Prostate gland (tissue), 2 donors: ENCODE data around the gene MBLAC1. TPM values are rescaled to one million over a fixed set of nuclear protein-coding genes. Genes with fewer than 3 reads are reported as not detected.

Experiments used
- DNase-seq: peaks from one replicate; pipeline ENCODE4 v3.0.0-alpha.2; 2019; ENCODE audit warnings: low spot score
- H3K27ac ChIP-seq, 2 donors: fragments of 200-600 bp; sonication (generic); 2 replicates each; pipeline ENCODE4 v1.5.1; 2017 to 2019
- H3K27me3 ChIP-seq: fragments of 200-600 bp; sonication (generic); replicated peaks from 2 replicates; pipeline ENCODE4 v1.5.1; 2019; ENCODE audit not compliant: insufficient read depth
- H3K36me3 ChIP-seq, 2 donors: fragments of 200-600 bp; sonication (generic); 1 replicate in 1 of 2; 2 replicates in 1 of 2; pipeline versions ENCODE4 v1.5.1 to v1.8.1; 2017 to 2019
- H3K4me1 ChIP-seq: fragments of 200-600 bp; sonication (generic); replicated peaks from 2 replicates; pipeline ENCODE4 v1.5.1; 2019
- H3K4me3 ChIP-seq, 2 donors: fragments of 200-600 bp; sonication (generic); 2 replicates each; pipeline ENCODE4 v1.5.1; 2017 to 2019
- H3K9me3 ChIP-seq: fragments of 200-600 bp; sonication (generic); 2 replicates; pipeline ENCODE4 v1.5.1; 2017
- POLR2A ChIP-seq: fragments of 450-650 bp; IDR thresholded peaks from one replicate; pipeline ENCODE4 v1.6.1; 2016; ENCODE audit warnings: antibody characterized with exemption, mild to moderate bottlenecking
- POLR2AphosphoS5 ChIP-seq: sonication (generic); formaldehyde crosslinking; IDR thresholded peaks from one replicate; pipeline ENCODE4 v1.6.1; 2017; ENCODE audit warnings: antibody characterized with exemption
- WGBS: methylation state at CpG from one replicate; pipeline ENCODE4 v1.1.5; 2018; 5-methylcytosine and 5-hydroxymethylcytosine counted together
- intact Hi-C: fragments of 100-400 bp; cut with DNase I; formaldehyde crosslinking; loops from one replicate; pipeline ENCODE4 v1.14.2; 2022
- total RNA-seq, 2 donors: library from RNA; depleted of rRNA; stranded (reverse); fragments of >200 nt; gene quantifications; one replicate each; pipeline ENCODE4 v1.1.0, GENCODE V29; 2016
- TF ChIP-seq, protein P1 (sequence below), 4 experiments: fragments of 200-600 bp in 2 of 4; fragments of 450-650 bp in 2 of 4; sonication (generic) in 2 of 4; IDR thresholded peaks; 1 replicate in 3 of 4; 2 replicates in 1 of 4; pipeline ENCODE4 v1.5.1; 2016 to 2019; ENCODE audit warnings: antibody characterized with exemption in 4 of 4, mild to moderate bottlenecking in 2 of 4, moderate library complexity in 2 of 4

Gene MBLAC1
- total RNA-seq, 2 donors from 2014 or later: 4.4 to 6.1 TPM

DNA sequence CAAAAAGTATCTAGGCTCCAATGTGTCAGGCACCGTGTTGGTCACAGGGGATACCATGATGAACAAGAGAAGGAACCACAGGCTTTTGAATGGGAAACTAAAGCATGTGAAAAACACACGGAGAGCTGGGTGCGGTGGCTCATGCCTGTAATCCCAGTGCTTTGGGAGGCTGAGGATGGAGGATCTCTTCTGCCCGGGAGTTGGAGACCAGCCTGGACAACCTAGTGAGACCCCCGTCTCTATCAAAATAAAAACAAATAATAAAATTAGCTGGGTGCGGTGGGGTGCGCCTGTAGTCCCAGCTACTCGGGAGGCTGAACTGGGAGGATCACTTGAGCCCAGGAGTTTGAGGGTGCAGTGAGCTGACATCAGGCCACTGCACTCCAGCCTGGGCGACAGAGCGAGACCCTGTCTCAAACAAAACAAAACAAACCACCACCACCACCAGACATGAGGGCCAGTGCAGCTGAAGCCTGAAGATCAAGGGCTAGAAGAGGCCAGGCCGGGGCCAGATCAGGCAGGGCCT lies 38.6 kb upstream of the MBLAC1 start:
- DNase-seq: no peak
- intact Hi-C loops: loop anchor here (5.0 kb wide), 1 partner anchor 39 kb away; the partner anchor contains the start of gene MBLAC1
- WGBS: 74% methylated on average over 11 of the region's 11 CpGs
- Histone ChIP-seq H3K36me3 (peaks cover 0 to 23% of the 10 kb centered on the region in 2 donors), H3K9me3 (no peaks in the 10 kb centered on the region), H3K4me3 (peak overlapping the region; percentile 87 to 94), H3K27me3 (no peaks in the 10 kb centered on the region), H3K27ac (peak overlapping the region; percentile 83 to 86), H3K4me1 (peaks cover 4% of the 10 kb centered on the region)
- TF ChIP-seq POLR2A: no peak
- TF ChIP-seq, protein P1, sequence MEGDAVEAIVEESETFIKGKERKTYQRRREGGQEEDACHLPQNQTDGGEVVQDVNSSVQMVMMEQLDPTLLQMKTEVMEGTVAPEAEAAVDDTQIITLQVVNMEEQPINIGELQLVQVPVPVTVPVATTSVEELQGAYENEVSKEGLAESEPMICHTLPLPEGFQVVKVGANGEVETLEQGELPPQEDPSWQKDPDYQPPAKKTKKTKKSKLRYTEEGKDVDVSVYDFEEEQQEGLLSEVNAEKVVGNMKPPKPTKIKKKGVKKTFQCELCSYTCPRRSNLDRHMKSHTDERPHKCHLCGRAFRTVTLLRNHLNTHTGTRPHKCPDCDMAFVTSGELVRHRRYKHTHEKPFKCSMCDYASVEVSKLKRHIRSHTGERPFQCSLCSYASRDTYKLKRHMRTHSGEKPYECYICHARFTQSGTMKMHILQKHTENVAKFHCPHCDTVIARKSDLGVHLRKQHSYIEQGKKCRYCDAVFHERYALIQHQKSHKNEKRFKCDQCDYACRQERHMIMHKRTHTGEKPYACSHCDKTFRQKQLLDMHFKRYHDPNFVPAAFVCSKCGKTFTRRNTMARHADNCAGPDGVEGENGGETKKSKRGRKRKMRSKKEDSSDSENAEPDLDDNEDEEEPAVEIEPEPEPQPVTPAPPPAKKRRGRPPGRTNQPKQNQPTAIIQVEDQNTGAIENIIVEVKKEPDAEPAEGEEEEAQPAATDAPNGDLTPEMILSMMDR (IDR thresholded peaks at IDR 0.05): no peak
- TF ChIP-seq POLR2AphosphoS5: no peak

DNA sequence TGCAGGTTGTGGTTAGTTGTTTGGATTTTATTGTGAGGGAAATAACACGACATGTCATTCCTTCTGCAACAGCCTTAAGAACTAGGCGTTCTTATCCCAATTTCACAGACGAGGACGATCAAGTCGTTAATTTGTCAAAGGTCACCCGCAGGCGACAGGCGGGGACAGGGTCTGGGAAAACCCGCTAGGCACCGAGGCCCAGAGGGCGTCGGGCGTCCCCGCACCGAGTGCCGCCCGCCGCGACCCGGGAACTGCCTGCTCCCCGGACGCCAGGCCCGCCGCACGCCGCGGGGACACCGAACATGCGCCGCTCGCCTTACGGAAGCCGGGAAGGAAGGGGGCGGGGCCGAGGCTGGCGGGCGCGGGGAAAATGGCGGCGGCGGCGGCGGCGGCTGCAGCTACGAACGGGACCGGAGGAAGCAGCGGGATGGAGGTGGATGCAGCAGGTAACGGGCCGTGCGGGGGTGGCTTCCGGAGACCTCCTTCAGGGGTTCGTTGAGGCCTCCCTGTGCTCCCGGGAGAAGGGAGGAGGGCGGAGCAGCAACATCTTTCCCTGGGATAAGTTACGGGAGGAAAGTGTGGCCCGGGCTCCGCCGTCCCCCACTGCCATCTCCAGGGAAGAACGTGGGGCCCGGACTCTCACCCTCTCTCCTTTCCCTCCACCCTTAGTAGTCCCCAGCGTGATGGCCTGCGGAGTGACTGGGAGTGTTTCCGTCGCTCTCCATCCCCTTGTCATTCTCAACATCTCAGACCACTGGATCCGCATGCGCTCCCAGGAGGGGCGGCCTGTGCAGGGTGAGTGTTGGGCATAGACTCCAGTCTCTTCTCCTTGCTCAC lies 37.9 kb upstream of the MBLAC1 start, which contains the start of gene COPS6:
COPS6 (plus strand) TSS at position 349 of the 837 bp plus-strand sequence; CDS start at position 371, 22 bp downstream.
- intact Hi-C loops: loop anchor here (5.0 kb wide), 1 partner anchor 38 kb away; the partner anchor contains the start of gene MBLAC1
- WGBS: under 1% methylated on average over 67 of the region's 68 CpGs
- DNase-seq: peak; percentile 72
- peak within 1 kb of the TSS; percentile 87 to 94 for H3K4me3 ChIP-seq
- no peaks in the 10 kb centered on the region for H3K9me3 ChIP-seq
- TF ChIP-seq POLR2AphosphoS5: peak; percentile 89
- TF ChIP-seq, protein P1 (IDR thresholded peaks at IDR 0.05): peak in 2 of 4 experiments; percentile 3 to 31
- TF ChIP-seq POLR2A: no peak
- peaks cover 0 to 27% of the 10 kb centered on the region in 2 donors for H3K36me3 ChIP-seq
- peak within 1 kb of the TSS; percentile 83 to 86 for H3K27ac ChIP-seq
- peaks cover 4% of the 10 kb centered on the region for H3K4me1 ChIP-seq
- no peaks in the 10 kb centered on the region for H3K27me3 ChIP-seq

DNA sequence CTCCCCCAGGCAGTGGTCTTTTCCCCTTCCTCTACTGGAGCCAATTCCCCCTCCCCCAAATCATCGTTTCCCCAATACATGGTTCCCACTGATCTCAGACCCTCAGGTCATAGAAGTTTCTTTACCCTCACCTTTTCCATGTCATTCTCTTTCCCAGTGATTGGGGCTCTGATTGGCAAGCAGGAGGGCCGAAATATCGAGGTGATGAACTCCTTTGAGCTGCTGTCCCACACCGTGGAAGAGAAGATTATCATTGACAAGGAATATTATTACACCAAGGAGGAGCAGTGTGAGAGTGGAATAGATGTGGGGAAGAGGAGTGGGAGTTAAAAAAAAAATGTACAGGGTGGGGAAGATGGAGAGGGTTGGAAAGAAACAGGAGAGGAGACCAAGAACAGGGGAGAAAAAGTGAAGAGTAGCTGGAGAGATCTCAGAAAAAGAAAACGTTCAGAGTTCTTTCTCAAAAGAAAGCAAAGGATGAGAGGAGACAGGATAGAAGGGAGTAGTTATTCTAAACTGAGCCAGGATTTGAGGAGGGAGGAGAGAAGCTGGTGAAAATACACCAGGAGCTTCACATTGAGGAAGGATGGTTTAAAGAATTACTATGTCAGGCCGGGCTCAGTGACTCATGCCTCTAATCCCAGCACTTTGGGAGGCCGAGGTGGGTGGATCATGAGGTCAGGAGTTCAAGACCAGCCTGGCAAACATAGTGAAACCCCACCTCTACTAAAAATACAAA lies 37.1 kb upstream of the MBLAC1 start:
- Histone ChIP-seq H3K9me3 (no peaks in the 10 kb centered on the region), H3K4me3 (peak overlapping the region; percentile 87 to 94), H3K27ac (peak overlapping the region in 1 of 2 donors; percentile 86), H3K4me1 (peaks cover 4% of the 10 kb centered on the region), H3K27me3 (no peaks in the 10 kb centered on the region), H3K36me3 (peaks cover 0 to 33% of the 10 kb centered on the region in 2 donors)
- intact Hi-C loops: loop anchor here (5.0 kb wide), 1 partner anchor 38 kb away; the partner anchor contains the start of gene MBLAC1
- 27% methylated on average over 7 of the region's 7 CpGs for WGBS
- no peak for TF ChIP-seq POLR2AphosphoS5
- DNase-seq: no peak

DNA sequence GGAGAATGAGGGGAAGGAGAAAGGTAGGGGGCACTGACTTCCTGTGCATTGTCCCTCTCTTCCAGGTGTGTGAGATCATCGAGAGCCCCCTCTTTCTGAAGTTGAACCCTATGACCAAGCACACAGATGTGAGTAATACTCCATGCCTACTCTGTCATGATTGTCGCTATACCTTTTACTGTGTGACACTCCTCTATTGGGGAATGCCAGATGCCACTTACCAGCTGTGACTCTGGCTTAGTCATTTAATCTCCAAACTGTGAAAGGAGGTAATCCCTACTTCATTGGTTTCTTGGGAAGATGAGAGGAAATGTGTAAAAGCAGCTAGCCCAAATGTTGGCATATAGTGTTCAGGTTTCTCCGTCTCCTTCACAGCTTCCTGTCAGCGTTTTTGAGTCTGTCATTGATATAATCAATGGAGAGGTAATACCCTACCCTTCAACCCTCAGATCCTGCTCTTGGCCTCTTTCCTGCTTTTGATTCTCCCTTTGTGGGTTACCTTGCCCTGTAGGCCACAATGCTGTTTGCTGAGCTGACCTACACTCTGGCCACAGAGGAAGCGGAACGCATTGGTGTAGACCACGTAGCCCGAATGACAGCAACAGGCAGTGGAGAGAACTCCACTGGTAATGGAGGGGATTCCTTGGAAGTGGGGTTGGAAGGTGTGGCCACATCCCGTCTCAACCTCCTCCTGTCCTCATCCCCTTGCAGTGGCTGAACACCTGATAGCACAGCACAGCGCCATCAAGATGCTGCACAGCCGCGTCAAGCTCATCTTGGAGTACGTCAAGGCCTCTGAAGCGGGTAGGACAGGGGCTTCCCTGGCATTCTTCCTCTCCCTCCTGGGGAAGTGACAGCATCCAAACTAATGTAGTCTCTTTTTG lies 36.0 kb upstream of the MBLAC1 start:
- 83% methylated on average over 14 of the region's 14 CpGs for WGBS
- Histone ChIP-seq H3K4me1 (peaks cover 4% of the 10 kb centered on the region), H3K27me3 (no peaks in the 10 kb centered on the region), H3K4me3 (no peak overlapping the region), H3K27ac (no peak overlapping the region), H3K9me3 (no peaks in the 10 kb centered on the region), H3K36me3 (peaks cover 1 to 44% of the 10 kb centered on the region in 2 donors)
- TF ChIP-seq POLR2A (no peak), POLR2AphosphoS5 (no peak)
- TF ChIP-seq, protein P1 (IDR thresholded peaks at IDR 0.05): no peak
- intact Hi-C loops: no loop called here
- no peak for DNase-seq
